GM12872 (cell line): ENCODE data around the gene NUDT17.

Source experiments
- CTCF ChIP-seq: IDR thresholded peaks from 3 replicates; pipeline ENCODE4 v1.5.1; 2011; ENCODE audit warnings: low read depth, mild to moderate bottlenecking, low read length, moderate library complexity; ENCODE audit not compliant: insufficient read depth

The NUDT17 gene

GRCh38 chr1:145845514-145846161, at the start of gene NUDT17:
Gene NUDT17, plus strand, starts transcription at chr1:145845630. Its CDS starts 11 bp downstream, at chr1:145845641.
- TF ChIP-seq CTCF = peak; percentile 92

- TF ChIP-seq CTCF = no peak
These were observed 48.7 kb upstream of the NUDT17 start for GRCh38 chr1:145796753-145797152.

- no peak for TF ChIP-seq CTCF
These were observed 45.6 kb upstream of the NUDT17 start for GRCh38 chr1:145799806-145800205.

- no peak for TF ChIP-seq CTCF
These were observed 41.0 kb upstream of the NUDT17 start for GRCh38 chr1:145804235-145805045.

- TF ChIP-seq CTCF = no peak
These were observed 40.4 kb upstream of the NUDT17 start for GRCh38 chr1:145805057-145805456.

- TF ChIP-seq CTCF = no peak
These were observed 39.0 kb upstream of the NUDT17 start for GRCh38 chr1:145806408-145806807.

GRCh38 chr1:145806844-145807243, 38.6 kb upstream of the NUDT17 start:
- no peak for TF ChIP-seq CTCF
